HepG2 (cell line): ENCODE measurements around the gene TJP3. TPM values are rescaled to one million over a fixed set of nuclear protein-coding genes. Genes with fewer than 3 reads are reported as not detected.
A peak's percentile ranks its signal among the peaks of the same experiment; 100 is the strongest.

Experiments
- ARHGAP35 ChIP-seq: sonication (generic); formaldehyde crosslinking; IDR thresholded peaks from 2 replicates; pipeline ENCODE4 v1.9.0; 2022; ENCODE audit warnings: mild to moderate bottlenecking, inconsistent platforms, moderate library complexity, missing genetic modification reagents, borderline replicate concordance
- CHCHD3 ChIP-seq: sonication (generic); formaldehyde crosslinking; IDR thresholded peaks from 2 replicates; pipeline ENCODE4 v1.8.0; 2022; ENCODE audit warnings: mild to moderate bottlenecking, missing genetic modification reagents, moderate library complexity
- HMGXB4 ChIP-seq, 2 experiments: sonication (generic) in 1 of 2; formaldehyde crosslinking in 1 of 2; IDR thresholded peaks; 2 replicates each; pipeline versions ENCODE4 v1.4.0 to v1.6.1; 2018 to 2020; ENCODE audit warnings: missing genetic modification reagents in 2 of 2, borderline replicate concordance in 1 of 2, low read depth in 1 of 2, mild to moderate bottlenecking in 1 of 2, missing biosample characterization in 1 of 2
- MLXIP ChIP-seq: sonication (generic); formaldehyde crosslinking; IDR thresholded peaks from 2 replicates; pipeline ENCODE4 v1.9.0; 2021; ENCODE audit warnings: missing genetic modification reagents, borderline replicate concordance
- MYNN ChIP-seq: sonication (generic); formaldehyde crosslinking; IDR thresholded peaks from 2 replicates; pipeline ENCODE4 v1.4.0; 2020; ENCODE audit warnings: mild to moderate bottlenecking, low read depth, missing genetic modification reagents
- RARA ChIP-seq: IDR thresholded peaks from 2 replicates; pipeline ENCODE4 v1.6.1; 2016; ENCODE audit warnings: missing genetic modification reagents, missing compliant biosample characterization
- SNAPC2 ChIP-seq: sonication (generic); formaldehyde crosslinking; IDR thresholded peaks from 2 replicates; pipeline ENCODE4 v1.8.1; 2022; ENCODE audit warnings: mild to moderate bottlenecking, missing genetic modification reagents
- SNAPC4 ChIP-seq: sonication (generic); formaldehyde crosslinking; IDR thresholded peaks from 2 replicates; pipeline ENCODE4 v1.4.0; 2020; ENCODE audit warnings: mild to moderate bottlenecking, missing genetic modification reagents
- SOX6 ChIP-seq, 2 experiments: fragments of 450-650 bp in 1 of 2; sonication (generic) in 1 of 2; formaldehyde crosslinking in 1 of 2; IDR thresholded peaks; 2 replicates each; pipeline versions ENCODE4 v1.4.0 to v1.6.1; 2017 to 2020; ENCODE audit warnings: antibody characterized with exemption in 1 of 2, mild to moderate bottlenecking in 1 of 2, missing genetic modification reagents in 1 of 2
- STAT6 ChIP-seq: sonication (generic); formaldehyde crosslinking; IDR thresholded peaks from 2 replicates; pipeline ENCODE4 v1.4.0; 2020; ENCODE audit warnings: missing genetic modification reagents, mild to moderate bottlenecking, borderline replicate concordance
- ZBTB25 ChIP-seq: IDR thresholded peaks from 2 replicates; pipeline ENCODE4 v1.6.1; 2018; ENCODE audit warnings: missing genetic modification reagents
- ZFP1 ChIP-seq: IDR thresholded peaks from 2 replicates; pipeline ENCODE4 v1.6.1; 2016
- ZMAT3 ChIP-seq: sonication (generic); formaldehyde crosslinking; conservative IDR thresholded peaks from 2 replicates; pipeline ENCODE4 v1.7.0; 2021; ENCODE audit warnings: missing genetic modification reagents
- polyA plus RNA-seq, 8 experiments: library from polyadenylated mRNA; depleted of rRNA in 3 of 8; stranded (reverse) in 7 of 8; unstranded in 1 of 8; fragments of >200 nt; fragmentation: Illumina TruSeq in 4 of 8; extraction: Trizol in 4 of 8; gene quantifications; 2 replicates each; pipeline versions ENCODE4 v1.2.1 to v1.2.3, GENCODE V29; 2011 to 2016; ENCODE audit warnings: low read depth in 4 of 8, missing spikeins in 1 of 8, mixed read lengths in 1 of 8; ENCODE audit not compliant: insufficient read depth in 1 of 8
- total RNA-seq, 5 experiments: library from RNA; depleted of rRNA; stranded (reverse); fragments of >200 nt; fragmentation: Illumina TruSeq; extraction: Trizol; gene quantifications; 2 replicates each; pipeline ENCODE4 v1.2.3, GENCODE V29; 2016; ENCODE audit warnings: low read depth in 1 of 5

Gene TJP3
- total and polyA plus RNA-seq, 2 of the 13 experiments (the other 11 are each of a cell fraction or from before 2014, with no cell fraction given), result 2.3 to 21.5 TPM

GRCh38 chr19:3700242-3701032 lies 7.7 kb upstream of the TJP3 start, which contains the start of gene PIP5K1C (continued):
- TF ChIP-seq MLXIP (no peak), ZBTB25 (CRISPR knock-in tag) (no peak), SNAPC2 (CRISPR knock-in tag) (no peak), SNAPC4 (CRISPR knock-in tag) (no peak), ARHGAP35 (no peak), SOX6 (IDR thresholded peaks at IDR 0.05) (no peak), SOX6 (CRISPR knock-in tag; IDR thresholded peaks at IDR 0.05) (no peak), STAT6 (CRISPR knock-in tag) (no peak), MYNN (no peak), ZMAT3 (0 out of 2 replicates have a peak, but pooled peaks have one; percentile 52), ZFP1 (no peak), CHCHD3 (CRISPR knock-in tag) (no peak), HMGXB4 (CRISPR knock-in tag; IDR thresholded peaks at IDR 0.05; ENCODE audit: borderline replicate concordance in 1 of 2, low read depth in 1 of 2) (0 out of 4 replicates have a peak, but pooled peaks have one; percentile 4 to 66), RARA (peak; percentile 75)
